ENCODE data around the gene CCDC80. TPM values are rescaled to one million over a fixed set of nuclear protein-coding genes. Genes with fewer than 3 reads are reported as not detected.

Gene CCDC80
- total and polyA plus RNA-seq, 2 of the 4 experiments (the other 2 are of a cell fraction), result 387 to 418 TPM

DNA sequence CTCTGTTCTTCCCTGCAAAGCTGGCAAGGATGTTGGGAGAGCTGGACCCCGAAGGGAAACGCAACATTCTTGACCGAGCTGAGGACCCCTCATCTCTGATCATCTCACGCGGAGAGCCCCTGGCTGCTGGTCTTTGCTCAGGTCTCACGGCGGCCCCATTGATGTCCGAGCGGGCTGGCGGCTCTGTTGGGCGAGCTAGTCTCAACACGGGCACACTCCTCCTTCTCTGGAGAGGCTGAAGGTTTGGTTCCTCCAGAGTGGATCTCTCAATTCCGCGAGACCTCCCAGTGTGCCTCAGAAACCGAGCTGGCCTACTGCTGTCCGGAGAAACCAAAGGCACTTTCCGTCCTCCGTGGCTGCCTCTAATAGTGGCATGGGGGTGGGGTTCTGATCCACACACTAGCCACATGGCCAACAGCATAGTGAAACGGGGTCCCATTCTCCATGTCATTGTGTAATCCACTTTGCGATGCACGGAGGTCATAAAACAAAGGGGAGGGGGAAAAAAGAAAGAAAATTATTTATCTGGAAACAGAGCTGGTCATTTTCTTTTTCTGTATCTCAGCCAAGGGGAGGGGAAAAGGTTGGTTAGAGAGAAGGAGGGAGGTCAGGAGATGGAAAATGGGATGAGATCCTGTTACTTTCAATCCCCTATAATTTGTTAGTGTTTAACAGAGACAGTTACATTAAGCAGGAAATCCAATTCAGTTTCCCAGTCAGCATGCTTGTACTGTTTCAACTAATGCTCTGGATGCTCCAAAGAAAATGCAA, 1.3 kb downstream of the CCDC80 start:
- POLR2A ChIA-PET (ENCODE audit: unreplicated experiment), result interaction anchor here (1.0 kb wide), 1 partner anchor 14 kb away, joined by 3 read pairs; no protein-coding TSS in a partner anchor
- H2BK20ac ChIP-seq (ENCODE audit: low read depth, low read length), result peak overlapping the region; percentile 78
- peak; percentile 56; the same call in 1 of the 2 replicates for TF ChIP-seq CEBPB (IDR thresholded peaks at IDR 0.05; ENCODE audit: low read depth, low read length)
- TF ChIP-seq, protein P1, sequence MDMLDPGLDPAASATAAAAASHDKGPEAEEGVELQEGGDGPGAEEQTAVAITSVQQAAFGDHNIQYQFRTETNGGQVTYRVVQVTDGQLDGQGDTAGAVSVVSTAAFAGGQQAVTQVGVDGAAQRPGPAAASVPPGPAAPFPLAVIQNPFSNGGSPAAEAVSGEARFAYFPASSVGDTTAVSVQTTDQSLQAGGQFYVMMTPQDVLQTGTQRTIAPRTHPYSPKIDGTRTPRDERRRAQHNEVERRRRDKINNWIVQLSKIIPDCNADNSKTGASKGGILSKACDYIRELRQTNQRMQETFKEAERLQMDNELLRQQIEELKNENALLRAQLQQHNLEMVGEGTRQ (IDR thresholded peaks at IDR 0.05; ENCODE audit: low read depth, low read length), result no peak
- peak overlapping the region; percentile 99 for H3K9ac ChIP-seq (ENCODE audit: low read depth, low read length)
- H3K4ac ChIP-seq (ENCODE audit: low read depth, low read length), result peak overlapping the region; percentile 97
- CTCF ChIA-PET, result interaction anchor here (0.8 to 3.7 kb wide), 2 partner anchors 57 to 96 kb away, joined by 3 to 14 read pairs; no protein-coding TSS in a partner anchor
- dilution Hi-C loops (cut with HindIII; ENCODE audit: low sequenced_read_pairs, unreplicated experiment) (no loop called here), intact Hi-C loops (cut with micrococcal nuclease) (loop anchor here (2.0 to 10.0 kb wide), 6 partner anchors 57 to 985 kb away; partner anchors contain the start of genes BOC and GTPBP8), in situ Hi-C loops (cut with MboI; ENCODE audit: low sequenced_read_pairs) (loop anchor here (5.0 to 25.0 kb wide), 4 partner anchors 57 to 648 kb away; no protein-coding TSS in a partner anchor)
- peak overlapping the region; percentile 96 for H3K27ac ChIP-seq (ENCODE audit: insufficient read depth, low read length)
- peak overlapping the region; percentile 93 for H4K5ac ChIP-seq (ENCODE audit: low read depth, low read length)
- H2BK15ac ChIP-seq (ENCODE audit: low read depth, low read length), result peak overlapping the region; percentile 90; the same call in 2 of the 3 replicates
- H2AFZ ChIP-seq (replicated peaks; ENCODE audit: low read length, poor library complexity), result peak overlapping the region; percentile 69
- peak overlapping the region; percentile 98 for H2BK120ac ChIP-seq (ENCODE audit: low read depth, low read length)
- H3K79me1 ChIP-seq (ENCODE audit: low read depth in 1 of 2, low read length in 2 of 2), result peaks cover 19 to 51% of the 10 kb centered on the region in 2 experiments
- peaks cover 28% of the 10 kb centered on the region for H3K9me1 ChIP-seq (ENCODE audit: insufficient read depth, low read length)
- peak overlapping the region; percentile 97 for H2BK5ac ChIP-seq (ENCODE audit: low read depth, low read length, poor library complexity, severe bottlenecking)
- H3K4me3 ChIP-seq (ENCODE audit: insufficient read depth, low read depth, low read length), result peak overlapping the region; percentile 84
- peak overlapping the region; percentile 50 to 89 for H4K8ac ChIP-seq (ENCODE audit: low read depth in 2 of 2, low read length in 2 of 2)
- no peak for ATAC-seq (ENCODE audit: low read depth)
- no peak for DNase-seq
- H3K18ac ChIP-seq (ENCODE audit: low read depth, low read length), result peak overlapping the region; percentile 97
- peaks cover 10% of the 10 kb centered on the region for H3K36me3 ChIP-seq (ENCODE audit: control insufficient read depth, insufficient read depth, low read length)
- peak overlapping the region; percentile 98 for H3K56ac ChIP-seq (ENCODE audit: extremely low read depth, insufficient read depth, low read length)
- peaks cover 34% of the 10 kb centered on the region for H3K4me1 ChIP-seq (ENCODE audit: control insufficient read depth, insufficient read depth, low read length)
- peak overlapping the region; percentile 92 for H2AK5ac ChIP-seq (ENCODE audit: low read depth, low read length)
- peak overlapping the region; percentile 62 for H2AK9ac ChIP-seq (replicated peaks; ENCODE audit: low read depth, low read length, poor library complexity)
- WGBS, 2 experiments (ENCODE audit: extremely low coverage in 2 of 2, insufficient read length in 1 of 2), result 28% methylated on average over 2 of the region's 21 CpGs; no CpG with 5 or more reads in 1 of the 2 experiments
- peaks cover 4% of the 10 kb centered on the region; the same call in 1 of the 2 replicates for H4K20me1 ChIP-seq (ENCODE audit: insufficient read depth, low read length)
- H3K4me2 ChIP-seq (ENCODE audit: low read depth, low read length), result peak overlapping the region; percentile 93
- peak overlapping the region; percentile 76 for H3K23ac ChIP-seq (ENCODE audit: low read depth, low read length)
- no peaks in the 10 kb centered on the region for H3K27me3 ChIP-seq (ENCODE audit: control insufficient read depth, insufficient read depth, low read length)
- peak overlapping the region; percentile 96 for H4K91ac ChIP-seq (ENCODE audit: insufficient read depth, low read depth, low read length)
- BruUV-seq (replicated peaks), result no TSS peak
- H3K9me3 ChIP-seq (ENCODE audit: control insufficient read depth, insufficient read depth, low read length), result no peaks in the 10 kb centered on the region
- H3K14ac ChIP-seq (replicated peaks; ENCODE audit: low read depth, low read length), result peak overlapping the region; percentile 85

Data from IMR-90 (cell line).